ENCODE measurements around the gene LHPP. TPM values are rescaled to one million over a fixed set of nuclear protein-coding genes. Genes with fewer than 3 reads are reported as not detected.
"Not testable (repeated sequence)": the region's sequence is repeated elsewhere in the genome, so short reads cannot be mapped to it uniquely, and the experiment has no call there.

Gene LHPP
- total RNA-seq: 10 to 100 TPM; 26.1 to 29.8 TPM
- long read RNA-seq, partial matches to known transcripts: 1 of 15 reads
- long read RNA-seq, other reads (novel, unspliced or antisense): 12 of 15 reads

DNA sequence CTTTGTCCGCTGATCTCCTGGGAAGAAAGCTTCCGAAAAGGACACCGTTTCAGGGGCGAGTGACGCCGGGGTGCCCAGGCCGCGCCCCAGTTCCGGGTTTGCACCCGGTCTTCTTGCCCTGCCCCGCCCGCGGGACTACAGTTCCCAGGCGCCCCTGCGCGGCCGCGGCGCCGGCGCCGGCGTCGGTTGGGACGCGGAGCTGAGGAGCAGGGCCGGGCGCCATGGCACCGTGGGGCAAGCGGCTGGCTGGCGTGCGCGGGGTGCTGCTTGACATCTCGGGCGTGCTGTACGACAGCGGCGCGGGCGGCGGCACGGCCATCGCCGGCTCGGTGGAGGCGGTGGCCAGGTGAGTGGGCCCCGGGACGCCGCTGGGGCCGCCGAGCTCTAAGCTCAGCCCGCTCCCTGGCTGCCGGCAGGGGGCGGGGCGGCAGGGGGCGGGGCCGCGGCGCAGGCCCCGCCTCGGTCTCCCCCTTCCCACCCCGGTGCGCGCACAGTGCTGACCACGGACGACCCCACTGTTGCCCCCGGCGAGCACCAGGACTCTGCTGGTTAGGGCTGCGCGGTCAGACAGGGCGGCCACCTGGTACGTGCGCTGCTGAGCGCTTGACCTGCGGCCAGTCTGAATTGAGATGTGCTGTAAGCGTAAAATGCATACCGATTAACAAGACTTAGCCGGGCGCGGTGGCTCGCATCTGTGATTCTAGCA is at the start of gene LHPP:
TSS of gene LHPP (plus strand) at position 182 of the 706 bp plus-strand sequence. CDS start at position 222, 40 bp downstream.
- intact Hi-C loops (cut with DNase I, micrococcal nuclease): no loop called here
- peak; percentile 95 for ATAC-seq
- DNase-seq: peak; percentile 86 to 92

DNA sequence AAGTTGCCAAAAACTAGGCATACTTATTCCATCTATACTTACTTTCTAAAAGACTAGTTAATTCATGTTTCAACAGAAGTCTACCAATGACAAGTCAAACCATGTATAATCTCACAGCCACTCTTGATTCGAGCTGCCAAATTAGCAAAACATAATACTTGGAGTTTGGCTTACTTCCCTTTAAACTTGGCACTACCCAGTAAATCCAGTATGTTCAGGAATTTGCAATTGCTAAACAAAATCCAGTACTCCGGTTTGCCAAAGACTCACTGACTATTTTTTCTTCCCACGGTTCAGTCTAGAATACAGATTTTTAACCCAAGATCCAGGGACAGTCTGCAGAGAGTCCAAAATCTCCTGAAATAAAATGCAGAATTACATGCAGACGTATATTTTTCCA is 47.5 kb upstream of the LHPP start:
- DNase-seq: no peak
- no peak for ATAC-seq
- intact Hi-C loops (cut with DNase I, micrococcal nuclease): no loop called here

GRCh38 chr10:124415210-124415609 is 46.4 kb upstream of the LHPP start:
- no peak for DNase-seq
- intact Hi-C loops (cut with DNase I, micrococcal nuclease): no loop called here
- ATAC-seq: no peak

GRCh38 chr10:124416733-124417132 is 44.9 kb upstream of the LHPP start:
- intact Hi-C loops (cut with DNase I, micrococcal nuclease): no loop called here
- ATAC-seq: no peak
- DNase-seq: no peak

DNA sequence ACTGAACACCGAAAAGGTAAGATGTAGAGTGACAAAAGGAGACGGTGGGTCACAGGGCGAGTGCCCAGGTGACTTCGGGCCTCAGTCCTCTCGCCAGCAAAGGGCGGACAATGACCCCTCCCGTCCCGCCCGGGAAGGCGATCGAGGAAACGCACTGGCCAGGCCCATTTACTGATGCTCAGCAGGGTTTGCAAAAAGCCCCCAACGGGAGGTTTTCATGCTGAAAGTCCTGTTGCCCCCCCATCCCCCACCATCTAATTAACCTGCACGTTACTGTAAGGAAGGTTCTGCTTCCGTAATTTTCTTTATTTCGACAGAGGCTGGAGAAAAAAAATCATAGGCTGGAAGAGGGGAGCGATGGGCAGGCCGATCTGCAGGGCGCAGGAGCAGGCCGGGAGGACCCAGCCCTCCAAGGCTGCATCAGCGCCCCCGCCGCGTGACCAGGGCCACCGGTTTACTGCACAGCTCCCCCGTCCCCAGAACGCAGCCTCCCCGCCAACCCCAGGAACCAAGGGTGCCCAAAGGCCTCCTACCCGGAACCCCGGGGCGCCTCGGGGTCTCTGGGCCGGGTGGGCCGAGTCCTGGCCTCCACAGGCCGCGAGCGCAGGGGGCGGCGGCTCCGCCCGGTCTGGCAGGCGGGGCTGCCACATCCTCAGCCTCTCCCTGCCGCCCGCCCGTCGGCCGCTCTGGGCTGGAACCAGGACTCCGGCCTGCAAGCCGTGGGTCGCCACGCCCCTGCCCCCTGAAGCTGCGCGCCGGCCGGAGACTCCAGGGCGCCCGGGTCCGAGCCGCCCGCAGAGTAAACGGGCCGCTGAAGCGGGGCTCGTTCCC is 43.5 kb upstream of the LHPP start:
- ATAC-seq: peak; percentile 60
- peak; percentile 57 to 73 for DNase-seq

DNA sequence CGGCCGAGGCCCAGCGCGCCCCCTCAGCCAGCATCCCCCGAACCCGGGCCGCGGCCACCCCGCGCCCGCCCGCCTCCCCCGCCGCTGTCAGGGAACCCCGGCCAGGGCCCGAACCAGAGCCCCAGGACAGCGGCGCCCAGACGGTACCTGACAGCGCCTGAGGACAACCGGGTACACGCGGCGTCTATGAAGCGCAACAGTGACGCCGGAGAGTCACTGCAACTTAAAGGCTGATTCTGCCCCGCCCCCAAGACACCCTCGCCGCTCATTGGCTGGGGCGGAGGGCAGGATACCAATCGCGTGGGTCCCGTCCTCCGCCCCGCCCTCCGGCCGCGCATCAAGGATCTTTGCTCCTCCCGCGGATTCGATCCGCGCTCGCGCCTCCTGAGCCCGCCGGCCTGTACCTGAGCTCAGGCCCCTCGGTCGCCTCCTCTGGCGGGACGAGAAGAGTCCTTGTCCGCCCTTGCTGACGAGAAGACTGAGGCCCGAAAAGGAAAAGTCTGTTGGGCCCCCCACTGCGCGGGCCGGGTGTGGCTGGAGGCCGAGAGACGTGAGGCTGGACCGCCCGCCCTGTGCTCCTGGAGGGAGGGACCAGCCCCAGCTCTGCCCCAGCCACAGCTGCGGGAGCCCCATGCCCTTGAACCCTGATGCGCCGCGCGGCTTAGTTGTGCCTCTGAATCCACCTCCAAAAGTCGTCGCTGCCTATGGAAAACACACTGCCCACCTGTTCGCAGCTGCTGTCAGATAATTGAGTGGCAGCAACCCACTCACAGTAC is 42.7 kb upstream of the LHPP start, which contains the start of gene OAT:
TSS of gene OAT (minus strand) at position 198 of the 776 bp plus-strand sequence. CDS start 6,752 bp downstream, outside the sequence.
- peak; percentile 97 to 99 for DNase-seq
- intact Hi-C loops (cut with DNase I, micrococcal nuclease): no loop called here

More for the DNA sequence above, 43.5 kb upstream of the LHPP start:
- intact Hi-C loops (cut with DNase I, micrococcal nuclease): no loop called here

GRCh38 chr10:124419635-124420034 is 42.0 kb upstream of the LHPP start:
- intact Hi-C loops (cut with DNase I, micrococcal nuclease): no loop called here
- DNase-seq: peak; percentile 20 to 32
- ATAC-seq: no peak

More for the DNA sequence above, 42.7 kb upstream of the LHPP start, which contains the start of gene OAT:
- ATAC-seq: peak; percentile 94

DNA sequence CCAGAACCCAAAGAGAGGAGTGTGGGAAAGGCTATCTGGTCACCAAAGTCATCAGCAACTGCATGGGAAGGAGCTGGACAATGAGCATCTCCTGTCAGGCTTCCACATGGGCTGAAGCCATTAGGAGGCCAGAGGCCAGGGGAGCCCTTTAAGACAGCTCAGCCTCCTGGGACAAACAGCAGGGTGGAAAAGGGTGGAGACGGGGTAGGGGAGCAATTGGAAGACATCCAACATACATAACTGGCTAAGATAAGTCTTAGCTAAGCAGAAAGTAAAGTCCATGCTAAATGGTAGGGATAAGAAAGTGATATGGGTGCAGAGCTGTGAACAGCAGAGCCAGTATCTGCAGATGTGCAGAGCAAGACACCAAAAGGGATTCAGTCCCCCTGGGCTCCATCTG is 41.4 kb upstream of the LHPP start:
- intact Hi-C loops (cut with DNase I, micrococcal nuclease): no loop called here
- DNase-seq: no peak
- peak; percentile 15 for ATAC-seq

DNA sequence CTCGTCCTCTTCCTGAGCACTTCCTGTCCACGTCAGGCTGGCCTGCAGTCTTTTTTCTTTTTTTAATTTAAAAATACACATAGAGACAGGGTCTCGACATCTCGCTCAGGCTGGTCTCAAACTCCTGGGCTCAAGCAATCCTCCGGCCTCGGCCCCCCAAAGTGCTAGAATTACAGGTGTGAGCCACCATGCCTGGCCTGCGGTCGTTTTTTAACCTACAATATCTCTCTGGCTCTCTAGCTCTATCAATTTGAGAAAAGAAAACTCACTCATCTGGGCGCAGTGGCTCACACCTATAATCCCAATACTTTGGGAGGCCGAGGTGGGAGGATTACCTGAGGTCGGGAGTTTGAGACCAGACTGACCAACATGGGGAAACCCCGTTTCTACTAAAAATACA is 38.9 kb upstream of the LHPP start:
- no peak for DNase-seq
- intact Hi-C loops (cut with DNase I, micrococcal nuclease): no loop called here
- no peak for ATAC-seq

- intact Hi-C loops (cut with DNase I, micrococcal nuclease): no loop called here
- ATAC-seq (no peak), DNase-seq (no peak)
These were observed 37.8 kb upstream of the LHPP start for GRCh38 chr10:124423813-124424212.

- no peak for DNase-seq
- intact Hi-C loops (cut with DNase I, micrococcal nuclease): no loop called here
- ATAC-seq: no peak
These were observed 36.2 kb upstream of the LHPP start for GRCh38 chr10:124425227-124425962.

DNA sequence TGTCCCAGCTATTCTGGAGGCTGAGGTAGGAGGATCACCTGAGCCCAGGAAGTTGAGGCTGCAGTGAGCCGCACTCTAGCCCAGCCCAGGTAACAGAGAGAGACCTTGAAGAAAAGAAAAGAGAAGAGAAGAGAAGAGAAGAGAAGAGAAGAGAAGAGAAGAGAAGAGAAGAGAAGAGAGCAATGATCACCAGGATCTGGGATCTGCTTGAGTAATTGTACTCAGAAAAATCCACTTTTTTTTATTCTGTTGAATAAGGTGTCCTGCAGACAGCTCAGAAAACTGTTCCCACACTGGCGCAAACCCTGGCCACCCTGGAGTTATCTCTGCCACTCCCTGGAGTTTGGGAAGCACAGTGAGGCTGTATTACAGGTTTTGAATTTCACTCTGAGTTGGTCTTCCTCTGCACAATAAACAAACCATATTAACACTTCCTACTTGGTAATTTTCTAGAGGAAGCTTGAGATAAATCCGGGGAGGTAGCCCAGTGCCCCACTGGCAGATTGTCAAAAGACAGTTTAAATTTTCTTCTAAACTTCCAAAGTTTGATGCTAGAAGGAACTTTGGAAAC is 33.3 kb upstream of the LHPP start:
- ATAC-seq (peak; percentile 54), DNase-seq (no peak)
- intact Hi-C loops (cut with DNase I, micrococcal nuclease): no loop called here

DNA sequence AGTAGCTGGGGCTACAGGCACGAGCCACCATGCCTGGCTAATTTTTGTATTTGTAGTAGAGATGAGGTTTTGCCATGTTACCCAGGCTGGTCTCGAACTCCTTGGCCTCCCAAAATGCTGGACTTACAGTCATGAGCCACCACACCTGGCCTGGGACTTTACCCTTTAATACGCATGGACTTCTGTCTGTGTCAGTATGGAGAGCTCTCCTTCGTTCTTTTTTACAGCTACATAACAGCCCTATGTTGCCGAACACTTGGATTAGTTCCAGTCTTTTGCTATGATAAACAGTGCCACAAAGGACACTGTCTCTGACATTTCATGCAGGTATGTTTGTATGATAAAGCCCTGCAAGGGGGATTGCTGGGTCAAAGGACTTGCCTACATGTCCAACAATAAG is 32.0 kb upstream of the LHPP start:
- DNase-seq (no peak), ATAC-seq (peak; percentile 93)
- intact Hi-C loops (cut with DNase I, micrococcal nuclease): no loop called here

GRCh38 chr10:124430077-124430476 is 31.5 kb upstream of the LHPP start:
- ATAC-seq (no peak), DNase-seq (no peak)
- intact Hi-C loops (cut with DNase I, micrococcal nuclease): no loop called here

DNA sequence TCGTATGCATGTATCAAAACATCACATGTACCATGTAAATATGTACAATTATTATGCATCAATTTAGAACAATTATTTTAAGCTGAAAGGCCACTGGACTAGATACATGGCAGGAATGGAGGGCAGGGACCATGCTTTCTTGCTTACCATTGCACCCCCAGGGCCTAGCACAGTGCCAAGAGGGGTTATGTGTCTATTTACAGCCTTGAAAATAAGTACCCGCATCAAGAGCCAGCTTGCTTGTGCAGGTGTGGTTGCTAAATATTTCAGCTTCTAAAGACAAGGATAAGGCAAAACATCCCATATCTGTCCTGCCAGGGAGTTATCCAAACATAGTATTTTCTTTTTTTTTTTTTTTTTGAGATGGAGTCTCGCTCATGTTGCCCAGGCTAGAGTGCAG is 28.2 kb upstream of the LHPP start:
- ATAC-seq (no peak), DNase-seq (no peak)
- intact Hi-C loops (cut with DNase I, micrococcal nuclease): no loop called here

GRCh38 chr10:124435683-124436082 is 25.9 kb upstream of the LHPP start:
- ATAC-seq; DNase-seq; intact Hi-C loops (cut with DNase I, micrococcal nuclease): not testable (repeated sequence)

DNA sequence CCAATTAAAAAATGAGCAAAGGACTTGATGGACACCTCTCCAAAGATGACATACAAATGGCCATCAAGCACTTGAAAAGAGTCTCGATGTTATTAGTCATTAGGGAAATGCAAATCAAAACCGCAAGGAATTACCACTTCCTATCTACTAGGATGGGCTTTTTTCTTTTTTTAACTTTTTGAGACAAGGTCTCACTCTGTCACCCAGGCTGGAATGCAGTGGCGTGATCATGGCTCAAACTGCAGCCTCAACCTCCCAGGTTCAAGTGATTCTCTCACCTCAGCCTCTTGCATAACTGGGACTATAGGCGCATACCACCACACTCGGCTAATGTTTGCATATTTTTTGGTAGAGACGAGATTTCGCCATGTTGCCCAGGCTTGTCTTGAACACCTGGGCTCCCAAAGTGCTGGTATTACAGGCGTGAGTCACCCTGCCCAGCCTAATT is 25.4 kb upstream of the LHPP start:
- DNase-seq (no peak), ATAC-seq (no peak)
- intact Hi-C loops (cut with DNase I, micrococcal nuclease): no loop called here

DNA sequence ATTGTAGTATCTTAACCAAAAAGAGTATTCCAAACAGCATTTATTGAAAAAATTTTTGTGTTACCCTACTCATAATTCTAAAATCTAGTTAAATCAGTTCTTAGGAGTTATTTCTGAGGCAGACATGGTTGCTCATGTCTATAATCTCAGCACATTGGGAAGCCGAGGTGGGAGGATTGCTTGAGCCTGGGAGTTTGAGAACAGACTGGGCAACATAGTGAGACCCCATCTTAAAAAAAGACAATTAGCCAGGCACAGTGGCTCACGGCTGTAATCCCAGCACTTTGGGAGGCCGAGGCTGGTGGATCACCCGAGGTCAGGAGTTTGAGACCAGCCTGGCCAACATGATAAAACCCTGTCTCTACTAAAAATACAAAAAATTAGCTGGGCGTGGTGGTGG is 19.9 kb upstream of the LHPP start:
- intact Hi-C loops (cut with DNase I, micrococcal nuclease); ATAC-seq; DNase-seq: not testable (repeated sequence)
